K562 treated with DMSO at 1 percent for 48 hours (cell line): ENCODE measurements around the gene STIL. TPM values are rescaled to one million over a fixed set of nuclear protein-coding genes. Genes with fewer than 3 reads are reported as not detected.

Source experiments
- total RNA-seq: library from RNA; unstranded; fragments of 300-600 nt; gene quantifications from 2 replicates; pipeline ENCODE4 v1.2.3, GENCODE V29; 2022; ENCODE audit warnings: low replicate concordance; ENCODE audit errors: extremely low read depth

The STIL gene
- not detected in 2 replicates for total RNA-seq

DNA sequence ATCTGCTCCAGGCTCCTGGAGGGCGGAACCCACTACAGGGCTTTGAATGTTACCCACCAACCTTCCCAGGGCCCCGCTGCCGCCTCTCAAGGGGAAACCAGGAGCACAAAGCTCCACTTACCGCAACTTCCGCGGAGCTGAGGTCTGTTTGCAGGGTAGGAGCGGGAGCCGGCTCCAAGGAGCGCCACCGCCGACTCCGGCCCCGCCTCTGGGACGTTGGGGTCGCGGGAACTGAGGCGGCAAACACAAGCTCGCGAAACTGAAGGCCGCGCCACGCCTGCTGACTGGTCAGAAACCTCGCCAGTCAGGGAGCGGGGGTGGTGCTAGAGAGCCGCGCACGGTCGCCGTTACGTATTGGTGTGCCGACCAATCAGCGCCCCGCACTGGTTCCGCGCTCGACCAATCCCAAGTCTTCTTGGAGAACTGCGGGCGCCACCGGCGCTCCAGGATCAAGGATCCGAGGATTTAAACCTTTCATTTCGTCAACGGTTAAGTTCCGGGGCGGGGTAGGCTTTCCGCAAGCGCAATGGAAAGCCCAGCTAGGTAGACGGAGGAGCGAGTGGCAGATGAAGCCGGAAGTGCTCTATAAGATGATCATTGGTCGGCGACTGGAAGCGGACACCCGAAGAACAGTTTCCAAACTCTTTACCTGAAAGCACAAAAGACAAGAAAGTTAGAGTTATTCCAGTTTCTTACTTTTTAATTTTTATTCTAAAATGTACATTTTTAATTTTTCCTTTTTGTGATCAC lies at the start of gene STIL:
Gene STIL, minus strand, starts transcription at position 233 of the 750 bp plus-strand sequence. CDS start 3,828 bp downstream, outside the sequence.

DNA sequence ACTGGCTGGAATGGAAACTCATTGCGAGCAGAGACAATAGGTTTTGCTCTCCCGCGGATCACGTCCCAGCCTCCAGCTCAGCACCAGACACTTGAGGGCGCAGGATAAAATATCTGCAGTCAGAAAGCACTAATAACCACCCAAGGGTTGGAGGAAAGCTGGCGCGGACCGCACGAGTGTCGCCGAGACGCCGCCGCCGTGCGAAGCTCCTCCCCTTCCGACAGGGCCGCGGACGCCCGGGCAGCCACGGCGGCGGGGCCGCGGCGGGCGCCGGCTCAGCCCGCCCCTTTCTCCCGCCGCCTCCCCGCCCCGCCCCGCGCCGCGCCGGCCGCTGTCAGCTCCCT lies 19.6 kb upstream of the STIL start, which contains the start of gene CMPK1:
Gene CMPK1, plus strand, starts transcription at position 213 of the 344 bp plus-strand sequence. CDS start 156 bp downstream, outside the sequence.

DNA sequence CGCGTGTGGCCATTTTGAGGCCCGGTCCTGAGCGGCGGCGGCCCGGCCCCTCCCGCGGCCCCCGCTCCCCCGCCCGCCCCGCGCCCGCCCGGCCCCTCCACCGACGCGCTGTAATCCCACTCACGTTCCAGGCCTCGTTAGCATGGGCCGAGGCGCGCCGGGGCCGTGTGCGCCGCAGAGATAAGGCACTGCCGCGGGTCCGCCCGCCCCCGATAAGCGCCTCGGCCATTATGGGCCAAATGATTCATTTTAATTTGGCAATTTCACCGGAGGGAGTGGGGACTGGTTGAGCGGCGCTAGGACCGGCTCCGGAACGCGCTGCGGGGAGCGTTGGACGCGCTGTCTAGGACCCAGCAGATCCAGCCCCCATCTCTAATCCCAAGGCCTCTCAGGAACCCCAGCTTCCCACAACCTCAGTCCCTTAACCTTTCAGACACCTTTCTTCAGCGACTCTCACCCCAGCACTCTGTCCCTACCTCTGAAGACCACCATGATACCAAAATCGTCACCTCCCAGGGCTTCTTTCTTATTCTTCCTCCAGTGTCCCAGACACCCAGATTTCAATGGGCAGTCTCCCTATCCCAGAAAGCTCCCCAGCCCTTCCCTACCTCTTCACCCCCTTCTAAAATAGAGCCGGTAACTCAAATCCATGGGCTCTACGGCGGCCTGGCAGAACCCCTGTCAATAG lies 81.6 kb downstream of the STIL start, which contains the start of gene TAL1:
Gene TAL1, minus strand, starts transcription at position 39 of the 688 bp plus-strand sequence. CDS start 6,337 bp downstream, outside the sequence.

Other genes starting within 250 kb of the STIL start
- not detected in 2 replicates for gene CYP4Z1, start 246.9 kb downstream of the STIL start, total RNA-seq
- gene CYP4A22, start 176.7 kb downstream of the STIL start, total RNA-seq = not detected in 2 replicates
- not detected in 2 replicates for gene PDZK1IP1, start 124.1 kb downstream of the STIL start, total RNA-seq
- not detected in 2 replicates for gene TAL1, start 81.9 kb downstream of the STIL start, total RNA-seq
- gene CMPK1, start 19.6 kb upstream of the STIL start, total RNA-seq = not detected in 2 replicates
- not detected in 2 replicates for gene FOXE3, start 102.1 kb upstream of the STIL start, total RNA-seq
- gene FOXD2, start 123.9 kb upstream of the STIL start, total RNA-seq = not detected in 2 replicates